Mesenchymal stem cell (in vitro differentiated cells and primary cell): Measurements from ENCODE around the gene AHRR.

Experiments
- DNase-seq: peaks from one replicate; pipeline ENCODE4 v3.0.0-alpha.2; 2013
- H2AFZ ChIP-seq: one replicate; pipeline ENCODE4 v1.6.1; 2013; ENCODE audit warnings: low read depth, mild to moderate bottlenecking, control low read depth, inconsistent platforms, low read length, moderate library complexity
- H2AK5ac ChIP-seq: 2 replicates; pipeline ENCODE4 v1.6.1; 2013; ENCODE audit warnings: low read length, moderate library complexity, mild to moderate bottlenecking, inconsistent platforms; ENCODE audit not compliant: severe bottlenecking
- H2BK120ac ChIP-seq: one replicate; pipeline ENCODE4 v1.6.1; 2013; ENCODE audit warnings: low read depth, mild to moderate bottlenecking, inconsistent platforms, low read length, moderate library complexity
- H2BK12ac ChIP-seq, 2 experiments: one replicate each; pipeline ENCODE4 v1.6.1; 2013; ENCODE audit warnings: inconsistent platforms in 2 of 2, low read length in 2 of 2, mild to moderate bottlenecking in 2 of 2, moderate library complexity in 2 of 2, control low read depth in 1 of 2
- H2BK15ac ChIP-seq: one replicate; pipeline ENCODE4 v1.6.1; 2013; ENCODE audit warnings: mild to moderate bottlenecking, low read depth, inconsistent platforms; ENCODE audit not compliant: poor library complexity, severe bottlenecking
- H2BK5ac ChIP-seq: 2 replicates; pipeline ENCODE4 v1.6.1; 2013; ENCODE audit warnings: low read depth, mild to moderate bottlenecking, low read length, control low read depth, inconsistent platforms; ENCODE audit not compliant: poor library complexity, severe bottlenecking
- H3K14ac ChIP-seq, 2 experiments: one replicate each; pipeline ENCODE4 v1.6.1; 2013; ENCODE audit warnings: inconsistent platforms in 2 of 2, low read length in 2 of 2, control low read depth in 1 of 2, mild to moderate bottlenecking in 1 of 2, moderate library complexity in 1 of 2
- H3K18ac ChIP-seq, 2 experiments: one replicate each; pipeline ENCODE4 v1.6.1; 2013; ENCODE audit warnings: inconsistent platforms in 2 of 2, low read length in 2 of 2, control low read depth in 1 of 2, low read depth in 1 of 2, mild to moderate bottlenecking in 1 of 2
- H3K23ac ChIP-seq, 2 experiments: one replicate each; pipeline ENCODE4 v1.6.1; 2013; ENCODE audit warnings: inconsistent platforms in 2 of 2, low read length in 2 of 2, mild to moderate bottlenecking in 2 of 2, moderate library complexity in 2 of 2, control low read depth in 1 of 2
- H3K27ac ChIP-seq: 2 replicates; pipeline ENCODE4 v1.5.1; 2013; ENCODE audit warnings: mild to moderate bottlenecking, moderate library complexity, low read length, control low read depth, inconsistent platforms; ENCODE audit not compliant: poor library complexity, severe bottlenecking
- H3K27me3 ChIP-seq, 2 experiments: 2 replicates each; pipeline versions ENCODE4 v1.6.1 to v1.7.0; 2013; ENCODE audit warnings: low read length in 2 of 2, mild to moderate bottlenecking in 2 of 2, moderate library complexity in 2 of 2, control low read depth in 1 of 2, inconsistent platforms in 1 of 2; ENCODE audit not compliant: control insufficient read depth in 1 of 2, insufficient read depth in 1 of 2
- H3K36me3 ChIP-seq, 2 experiments: 2 replicates each; pipeline versions ENCODE4 v1.6.1 to v1.7.0; 2013; ENCODE audit warnings: low read length in 2 of 2, control low read depth in 1 of 2, inconsistent platforms in 1 of 2, low read depth in 1 of 2, mild to moderate bottlenecking in 1 of 2; ENCODE audit not compliant: insufficient read depth in 2 of 2, control insufficient read depth in 1 of 2
- H3K4ac ChIP-seq, 2 experiments: one replicate each; pipeline ENCODE4 v1.6.1; 2013; ENCODE audit warnings: inconsistent platforms in 2 of 2, low read length in 2 of 2, mild to moderate bottlenecking in 2 of 2, moderate library complexity in 2 of 2, control low read depth in 1 of 2, low read depth in 1 of 2
- H3K4me1 ChIP-seq: 2 replicates; pipeline ENCODE4 v1.6.1; 2013; ENCODE audit warnings: low read depth, low read length, control low read depth; ENCODE audit not compliant: control insufficient read depth, insufficient read depth
- H3K4me2 ChIP-seq: 2 replicates; pipeline ENCODE4 v1.6.1; 2013; ENCODE audit warnings: low read length, mild to moderate bottlenecking, inconsistent platforms; ENCODE audit not compliant: poor library complexity, severe bottlenecking
- H3K4me3 ChIP-seq, 2 experiments: 2 replicates each; pipeline versions ENCODE4 v1.5.1 to v1.7.0; 2013; ENCODE audit warnings: low read length in 2 of 2, mild to moderate bottlenecking in 2 of 2, control low read depth in 1 of 2, low read depth in 1 of 2; ENCODE audit not compliant: insufficient read depth in 1 of 2
- H3K79me1 ChIP-seq: replicated peaks from 2 replicates; pipeline ENCODE4 v1.6.1; 2013; ENCODE audit warnings: mild to moderate bottlenecking, control low read depth, low read length, inconsistent platforms; ENCODE audit not compliant: poor library complexity, severe bottlenecking
- H3K9ac ChIP-seq: 2 replicates; pipeline ENCODE4 v1.7.0; 2013; ENCODE audit warnings: mild to moderate bottlenecking, low read length, moderate library complexity
- H3K9me3 ChIP-seq: 2 replicates; pipeline ENCODE4 v1.7.0; 2013; ENCODE audit warnings: mild to moderate bottlenecking, low read length; ENCODE audit not compliant: control insufficient read depth
- H4K8ac ChIP-seq: one replicate; pipeline ENCODE4 v1.6.1; 2013; ENCODE audit warnings: inconsistent platforms, mild to moderate bottlenecking, low read length, moderate library complexity
- H4K91ac ChIP-seq: one replicate; pipeline ENCODE4 v1.6.1; 2013; ENCODE audit warnings: mild to moderate bottlenecking, low read length, inconsistent platforms
- WGBS: methylation state at CpG from one replicate; pipeline ENCODE4 v1.1.7; 2013; ENCODE audit warnings: mixed read lengths; 5-methylcytosine and 5-hydroxymethylcytosine counted together

Gene AHRR

DNA sequence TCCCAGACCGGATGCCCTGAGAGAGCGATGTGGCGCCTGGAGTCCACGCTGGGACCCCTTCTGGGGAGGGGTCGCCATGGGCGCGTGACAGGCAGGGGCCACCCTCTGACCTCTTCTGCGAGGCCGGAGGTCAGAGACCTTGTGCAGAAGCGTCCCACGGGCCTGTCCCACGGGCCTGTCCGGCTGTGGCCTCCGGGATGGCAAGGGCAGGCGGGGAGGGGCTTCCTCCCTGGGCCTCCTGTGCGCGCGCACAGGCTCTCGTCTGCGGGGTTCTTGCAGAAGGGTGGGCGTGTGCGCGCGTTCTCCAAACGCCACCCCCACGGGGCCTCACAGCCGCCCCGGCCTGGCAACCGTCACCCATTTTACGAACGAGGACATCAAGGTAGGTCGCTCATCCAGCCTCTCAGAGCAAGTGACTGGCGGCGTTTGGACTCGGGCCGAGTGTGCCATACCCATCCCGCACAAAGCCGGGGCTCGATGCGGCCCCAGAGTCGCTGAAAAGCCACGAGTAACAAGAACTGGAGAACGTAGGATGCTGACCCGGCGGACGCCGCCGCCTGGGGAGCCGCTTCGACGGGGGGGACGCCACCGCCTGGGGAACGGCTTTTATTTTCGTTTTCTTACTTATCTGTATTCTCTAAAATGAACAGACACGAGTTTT, 897 bp downstream of the AHRR start:
- peak overlapping the region; percentile 63 to 86 for H3K4me3 ChIP-seq
- peak overlapping the region in 1 of 2 experiments; percentile 58 for H2BK12ac ChIP-seq
- H3K4me2 ChIP-seq, result peak overlapping the region; percentile 93
- H3K18ac ChIP-seq, result peak overlapping the region; percentile 93 to 94
- no peak overlapping the region for H2AFZ ChIP-seq
- H3K27me3 ChIP-seq, result peaks cover 15 to 35% of the 10 kb centered on the region in 2 experiments
- peak overlapping the region; percentile 56 to 75 for H3K4ac ChIP-seq
- DNase-seq, result peak; percentile 63
- H3K27ac ChIP-seq, result no peak overlapping the region
- H3K79me1 ChIP-seq, result peaks cover 3% of the 10 kb centered on the region
- H4K8ac ChIP-seq, result peak overlapping the region; percentile 93
- no peak overlapping the region for H2BK5ac ChIP-seq
- WGBS, result 56% methylated on average over 56 of the region's 56 CpGs
- peak overlapping the region; percentile 69 for H2BK15ac ChIP-seq
- H3K9me3 ChIP-seq, result no peaks in the 10 kb centered on the region
- H2AK5ac ChIP-seq, result no peak overlapping the region
- peaks cover 4 to 6% of the 10 kb centered on the region in 2 experiments for H3K36me3 ChIP-seq
- H3K4me1 ChIP-seq, result peaks cover 41% of the 10 kb centered on the region
- H3K23ac ChIP-seq, result no peak overlapping the region
- peak overlapping the region in 1 of 2 experiments; percentile 80 for H3K14ac ChIP-seq
- H4K91ac ChIP-seq, result peak overlapping the region; percentile 67
- H2BK120ac ChIP-seq, result peak overlapping the region; percentile 94
- H3K9ac ChIP-seq, result peak overlapping the region; percentile 85

DNA sequence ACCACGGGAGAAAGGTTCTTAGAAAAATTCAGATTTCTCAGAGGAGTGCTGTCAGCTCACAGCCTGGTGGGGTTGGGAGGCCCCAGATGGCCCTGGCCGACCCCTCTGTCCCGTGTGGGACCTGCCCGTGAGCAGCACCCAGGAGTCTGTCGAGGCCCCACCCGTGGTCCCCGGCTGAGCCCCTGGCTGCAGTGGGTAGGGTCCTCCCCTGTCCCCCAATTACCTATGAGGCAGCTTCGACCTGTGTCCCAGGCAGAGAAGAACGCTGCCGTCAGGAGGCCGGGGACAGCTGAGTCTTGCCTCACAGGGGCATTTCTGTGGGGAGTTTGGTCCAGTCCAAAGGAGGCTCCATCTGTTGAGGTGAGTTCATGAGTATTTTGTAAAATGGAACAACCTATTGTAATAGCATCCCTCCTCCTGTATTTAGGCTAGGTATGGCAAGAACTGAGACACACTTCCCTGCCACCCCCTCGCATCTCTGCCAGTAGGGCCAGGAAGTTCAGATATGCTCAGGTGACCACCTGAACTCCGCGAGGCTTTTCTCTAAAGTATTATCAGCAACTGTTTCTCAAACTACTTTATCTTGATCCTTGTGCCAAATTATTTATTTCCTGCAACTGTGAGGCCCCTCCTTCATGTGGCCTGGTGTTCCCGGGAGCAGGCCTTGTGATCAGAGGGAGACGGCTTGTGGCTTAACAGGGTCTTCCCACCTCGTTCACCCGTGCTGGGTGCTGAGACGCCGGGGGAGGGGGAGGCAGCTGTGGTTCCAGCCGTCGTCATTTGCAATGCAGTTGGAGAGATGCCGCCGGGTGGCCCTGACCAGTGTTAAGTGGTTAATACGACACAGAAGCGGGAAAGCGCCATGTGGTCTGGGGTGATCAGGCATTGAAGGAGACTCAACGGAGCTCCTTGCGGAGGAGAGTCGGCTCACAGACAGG, 1.7 kb downstream of the AHRR start:
- peak; percentile 48 for DNase-seq
- peak overlapping the region; percentile 77 for H2BK15ac ChIP-seq
- peaks cover 15 to 35% of the 10 kb centered on the region in 2 experiments for H3K27me3 ChIP-seq
- H2AFZ ChIP-seq, result no peak overlapping the region
- H4K8ac ChIP-seq, result peak overlapping the region; percentile 80
- peak overlapping the region; percentile 28 to 45 for H3K18ac ChIP-seq
- H3K23ac ChIP-seq, result peak overlapping the region in 1 of 2 experiments; percentile 73
- H3K36me3 ChIP-seq, result peaks cover 0 to 6% of the 10 kb centered on the region in 2 experiments
- H3K79me1 ChIP-seq, result peaks cover 3% of the 10 kb centered on the region
- H2BK12ac ChIP-seq, result peak overlapping the region in 1 of 2 experiments; percentile 42
- H3K4me3 ChIP-seq, result peak overlapping the region in 1 of 2 experiments; percentile 86
- peak overlapping the region; percentile 46 for H4K91ac ChIP-seq
- H3K4me1 ChIP-seq, result peaks cover 35% of the 10 kb centered on the region
- no peak overlapping the region for H2AK5ac ChIP-seq
- 78% methylated on average over 27 of the region's 30 CpGs for WGBS
- no peak overlapping the region for H2BK5ac ChIP-seq
- peak overlapping the region; percentile 85 for H3K9ac ChIP-seq
- H3K27ac ChIP-seq, result no peak overlapping the region
- H3K14ac ChIP-seq, result no peak overlapping the region
- H3K4me2 ChIP-seq, result no peak overlapping the region
- H3K4ac ChIP-seq, result peak overlapping the region in 1 of 2 experiments; percentile 19
- no peaks in the 10 kb centered on the region for H3K9me3 ChIP-seq
- H2BK120ac ChIP-seq, result no peak overlapping the region

DNA sequence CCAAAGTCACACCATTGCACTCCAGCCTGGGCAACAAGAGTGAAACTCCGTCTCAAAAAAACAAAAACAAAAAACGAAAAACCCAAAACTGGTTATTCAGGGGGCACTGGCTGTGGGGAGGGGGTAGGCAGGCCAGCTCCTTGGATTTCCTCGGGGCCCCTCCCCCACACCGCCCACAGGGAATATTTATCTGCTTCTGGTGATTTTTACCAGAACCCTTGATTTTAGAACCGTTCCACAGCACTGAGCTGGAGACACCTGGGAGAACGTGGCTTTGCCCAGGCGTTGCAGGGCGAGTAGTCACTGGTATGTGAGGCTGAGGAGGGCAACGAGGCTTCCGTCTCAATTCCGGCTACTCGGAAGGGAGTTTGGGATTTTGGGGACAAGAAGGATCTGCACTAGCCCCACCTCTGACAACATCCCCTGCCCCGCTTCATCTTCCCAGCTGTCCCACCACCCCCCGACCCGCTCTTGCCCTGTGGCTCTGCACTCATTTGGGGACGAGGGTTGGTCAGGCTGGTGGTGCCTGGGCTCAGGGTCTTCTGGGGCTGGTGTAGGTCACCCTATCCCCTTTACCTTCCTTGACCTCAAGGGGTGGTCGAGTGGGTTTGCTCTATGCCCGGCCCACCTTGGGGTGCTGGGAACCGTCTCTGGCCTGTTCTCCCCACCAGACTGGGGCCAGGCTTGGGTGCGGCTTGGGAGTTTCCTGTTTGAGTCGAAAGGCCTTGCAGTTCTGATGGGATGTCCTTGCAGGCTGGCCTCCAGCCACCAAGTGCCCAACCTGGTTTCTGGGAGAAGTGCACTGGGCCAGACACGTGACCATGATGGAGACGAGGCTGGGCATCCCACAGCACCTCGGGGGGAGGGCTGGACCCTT, 3.5 kb downstream of the AHRR start:
- no peak overlapping the region for H2BK120ac ChIP-seq
- H2BK12ac ChIP-seq, result no peak overlapping the region
- H3K27me3 ChIP-seq, result peaks cover 4 to 25% of the 10 kb centered on the region in 2 experiments
- H2BK5ac ChIP-seq, result no peak overlapping the region
- H2AK5ac ChIP-seq, result no peak overlapping the region
- H3K79me1 ChIP-seq, result peaks cover 3% of the 10 kb centered on the region
- no peak overlapping the region for H4K8ac ChIP-seq
- H3K4me2 ChIP-seq, result no peak overlapping the region
- no peak overlapping the region for H3K4me3 ChIP-seq
- H3K4ac ChIP-seq, result no peak overlapping the region
- no peak overlapping the region for H2BK15ac ChIP-seq
- peaks cover 0 to 6% of the 10 kb centered on the region in 2 experiments for H3K36me3 ChIP-seq
- no peak overlapping the region for H3K14ac ChIP-seq
- no peak overlapping the region for H3K18ac ChIP-seq
- H4K91ac ChIP-seq, result peak overlapping the region; percentile 11
- H3K4me1 ChIP-seq, result peaks cover 26% of the 10 kb centered on the region
- no peak overlapping the region for H2AFZ ChIP-seq
- no peak overlapping the region for H3K9ac ChIP-seq
- 86% methylated on average over 16 of the region's 24 CpGs for WGBS
- H3K23ac ChIP-seq, result no peak overlapping the region
- no peaks in the 10 kb centered on the region for H3K9me3 ChIP-seq
- no peak overlapping the region for H3K27ac ChIP-seq
- no peak for DNase-seq
